ENCODE measurements around the gene ZBTB37.

Gene ZBTB37

GRCh38 chr1:173866413-173867115, 1.6 kb upstream of the ZBTB37 start:
- H3K36me3 ChIP-seq: peaks cover 27 to 53% (median 53%) of the 10 kb centered on the region in 3 donors
- intact Hi-C loops (cut with DNase I; ENCODE audit: low total_unique reads): loop anchor here (5.0 to 10.0 kb wide), 2 partner anchors 39 to 158 kb away; partner anchors contain the start of gene RC3H1
- H3K4me1 ChIP-seq: peaks cover 0 to 33% (median 9%) of the 10 kb centered on the region in 4 donors
- H3K4me3 ChIP-seq: peak overlapping the region; percentile 80 to 81
- TF ChIP-seq, protein P1, sequence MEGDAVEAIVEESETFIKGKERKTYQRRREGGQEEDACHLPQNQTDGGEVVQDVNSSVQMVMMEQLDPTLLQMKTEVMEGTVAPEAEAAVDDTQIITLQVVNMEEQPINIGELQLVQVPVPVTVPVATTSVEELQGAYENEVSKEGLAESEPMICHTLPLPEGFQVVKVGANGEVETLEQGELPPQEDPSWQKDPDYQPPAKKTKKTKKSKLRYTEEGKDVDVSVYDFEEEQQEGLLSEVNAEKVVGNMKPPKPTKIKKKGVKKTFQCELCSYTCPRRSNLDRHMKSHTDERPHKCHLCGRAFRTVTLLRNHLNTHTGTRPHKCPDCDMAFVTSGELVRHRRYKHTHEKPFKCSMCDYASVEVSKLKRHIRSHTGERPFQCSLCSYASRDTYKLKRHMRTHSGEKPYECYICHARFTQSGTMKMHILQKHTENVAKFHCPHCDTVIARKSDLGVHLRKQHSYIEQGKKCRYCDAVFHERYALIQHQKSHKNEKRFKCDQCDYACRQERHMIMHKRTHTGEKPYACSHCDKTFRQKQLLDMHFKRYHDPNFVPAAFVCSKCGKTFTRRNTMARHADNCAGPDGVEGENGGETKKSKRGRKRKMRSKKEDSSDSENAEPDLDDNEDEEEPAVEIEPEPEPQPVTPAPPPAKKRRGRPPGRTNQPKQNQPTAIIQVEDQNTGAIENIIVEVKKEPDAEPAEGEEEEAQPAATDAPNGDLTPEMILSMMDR (IDR thresholded peaks at IDR 0.05): no peak
- no peaks in the 10 kb centered on the region for H3K9me3 ChIP-seq
- no peaks in the 10 kb centered on the region for H3K27me3 ChIP-seq
- DNase-seq: no peak
- peak overlapping the region in 1 of 2 donors; percentile 94 for H3K27ac ChIP-seq

- TF ChIP-seq, protein P1 (IDR thresholded peaks at IDR 0.05): no peak
- no peak for DNase-seq
- Histone ChIP-seq H3K4me3 (peak overlapping the region; percentile 80 to 81), H3K27me3 (no peaks in the 10 kb centered on the region), H3K4me1 (peaks cover 0 to 33% (median 9%) of the 10 kb centered on the region in 4 donors), H3K9me3 (no peaks in the 10 kb centered on the region), H3K36me3 (peaks cover 27 to 50% (median 49%) of the 10 kb centered on the region in 3 donors), H3K27ac (peak overlapping the region; percentile 94 to 95)
- intact Hi-C loops (cut with DNase I; ENCODE audit: low total_unique reads): loop anchor here (5.0 to 10.0 kb wide), 2 partner anchors 40 to 158 kb away; partner anchors contain the start of gene RC3H1
Observed at GRCh38 chr1:173867141-173867752, 933 bp upstream of the ZBTB37 start.

GRCh38 chr1:173867753-173868265, 371 bp upstream of the ZBTB37 start, which contains the start of gene GAS5:
Gene GAS5 (minus strand): TSS chr1:173867989.
- H3K9me3 ChIP-seq: no peaks in the 10 kb centered on the region
- H3K36me3 ChIP-seq: peaks cover 27 to 46% (median 43%) of the 10 kb centered on the region in 3 donors
- H3K4me3 ChIP-seq: peak within 1 kb of the TSS; percentile 80 to 81
- intact Hi-C loops (cut with DNase I; ENCODE audit: low total_unique reads): loop anchor here (2.0 to 10.0 kb wide), 3 partner anchors 41 to 391 kb away; partner anchors contain the start of genes PRDX6 and RC3H1
- no peaks in the 10 kb centered on the region for H3K27me3 ChIP-seq
- TF ChIP-seq, protein P1 (IDR thresholded peaks at IDR 0.05): no peak
- peak within 1 kb of the TSS; percentile 94 to 95 for H3K27ac ChIP-seq
- peak; percentile 99 to 100 for DNase-seq
- H3K4me1 ChIP-seq: peaks cover 0 to 33% (median 9%) of the 10 kb centered on the region in 4 donors

GRCh38 chr1:173869021-173869359, 810 bp downstream of the ZBTB37 start:
- intact Hi-C loops (cut with DNase I; ENCODE audit: low total_unique reads): loop anchor here (2.0 to 10.0 kb wide), 3 partner anchors 42 to 392 kb away; partner anchors contain the start of genes PRDX6 and RC3H1
- Histone ChIP-seq H3K36me3 (peaks cover 23 to 41% (median 37%) of the 10 kb centered on the region in 3 donors), H3K9me3 (no peaks in the 10 kb centered on the region), H3K4me1 (peaks cover 0 to 33% (median 9%) of the 10 kb centered on the region in 4 donors), H3K27me3 (no peaks in the 10 kb centered on the region), H3K4me3 (peak overlapping the region; percentile 80 to 81), H3K27ac (peak overlapping the region; percentile 94 to 95)
- DNase-seq: no peak
- TF ChIP-seq, protein P1 (IDR thresholded peaks at IDR 0.05): no peak

- DNase-seq: no peak
- no peak overlapping the region for H3K27ac ChIP-seq
- TF ChIP-seq, protein P1 (IDR thresholded peaks at IDR 0.05): no peak
- intact Hi-C loops (cut with DNase I; ENCODE audit: low total_unique reads): no loop called here
- peaks cover 24 to 37% (median 35%) of the 10 kb centered on the region in 3 donors for H3K36me3 ChIP-seq
- no peaks in the 10 kb centered on the region for H3K9me3 ChIP-seq
- no peaks in the 10 kb centered on the region for H3K27me3 ChIP-seq
- H3K4me3 ChIP-seq: no peak overlapping the region
- H3K4me1 ChIP-seq: peaks cover 0 to 33% (median 8%) of the 10 kb centered on the region in 4 donors
Observed at GRCh38 chr1:173870252-173871075, 2.3 kb downstream of the ZBTB37 start.
